Neuronal stem cell (in vitro differentiated cells): ENCODE results near the gene CCR4.
"Not testable (repeated sequence)": the region's sequence is repeated elsewhere in the genome, so short reads cannot be mapped to it uniquely, and the experiment has no call there.

Experiments used
- DNase-seq: peaks from one replicate; pipeline ENCODE4 v3.0.0-alpha.2; 2013; ENCODE audit warnings: low spot score
- H2AFZ ChIP-seq: one replicate; pipeline ENCODE4 v1.6.1; 2013; ENCODE audit warnings: mild to moderate bottlenecking, low read length, inconsistent platforms
- H2AK5ac ChIP-seq: 2 replicates; pipeline ENCODE4 v1.6.1; 2013; ENCODE audit warnings: low read depth, mild to moderate bottlenecking, inconsistent platforms, low read length, moderate library complexity, mixed read lengths
- H2BK120ac ChIP-seq: 2 replicates; pipeline ENCODE4 v1.6.1; 2013; ENCODE audit warnings: low read depth, mild to moderate bottlenecking, inconsistent platforms, low read length, moderate library complexity, mixed read lengths
- H2BK12ac ChIP-seq: one replicate; pipeline ENCODE4 v1.6.1; 2013; ENCODE audit warnings: low read length, inconsistent platforms
- H2BK15ac ChIP-seq: 2 replicates; pipeline ENCODE4 v1.6.1; 2013; ENCODE audit warnings: mild to moderate bottlenecking, low read length, inconsistent platforms, mixed read lengths
- H2BK5ac ChIP-seq: one replicate; pipeline ENCODE4 v1.6.1; 2013; ENCODE audit warnings: inconsistent platforms, mild to moderate bottlenecking, low read length, moderate library complexity
- H3K14ac ChIP-seq: one replicate; pipeline ENCODE4 v1.6.1; 2013; ENCODE audit warnings: low read length, inconsistent platforms
- H3K18ac ChIP-seq: 2 replicates; pipeline ENCODE4 v1.6.1; 2013; ENCODE audit warnings: low read length, inconsistent platforms
- H3K23ac ChIP-seq: 2 replicates; pipeline ENCODE4 v1.6.1; 2013; ENCODE audit warnings: low read depth, mild to moderate bottlenecking, mixed read lengths, low read length, inconsistent platforms; ENCODE audit not compliant: poor library complexity
- H3K27ac ChIP-seq: replicated peaks from 3 replicates; pipeline ENCODE4 v1.5.1; 2013; ENCODE audit warnings: low read length, inconsistent platforms
- H3K27me3 ChIP-seq, 3 experiments: 2 replicates each; pipeline ENCODE4 v1.6.1; 2013; ENCODE audit warnings: low read length in 3 of 3, mild to moderate bottlenecking in 2 of 3, inconsistent platforms in 1 of 3, low read depth in 1 of 3, mixed read lengths in 1 of 3, moderate library complexity in 1 of 3; ENCODE audit not compliant: control insufficient read depth in 3 of 3, insufficient read depth in 3 of 3
- H3K36me3 ChIP-seq, 2 donors: replicated peaks in 1 of 2; 2 replicates each; pipeline ENCODE4 v1.6.1; 2013; ENCODE audit warnings: low read length in 2 of 2; ENCODE audit not compliant: control insufficient read depth in 2 of 2, insufficient read depth in 2 of 2
- H3K4ac ChIP-seq: 2 replicates; pipeline ENCODE4 v1.6.1; 2013; ENCODE audit warnings: inconsistent platforms, mild to moderate bottlenecking, low read length, moderate library complexity
- H3K4me1 ChIP-seq, 2 donors: 1 replicate in 1 of 2; 2 replicates in 1 of 2; pipeline ENCODE4 v1.6.1; 2013; ENCODE audit warnings: low read length in 2 of 2, low read depth in 1 of 2; ENCODE audit not compliant: control insufficient read depth in 2 of 2, insufficient read depth in 1 of 2
- H3K4me2 ChIP-seq: one replicate; pipeline ENCODE4 v1.6.1; 2013; ENCODE audit warnings: mild to moderate bottlenecking, low read length, inconsistent platforms; ENCODE audit not compliant: insufficient read depth, poor library complexity, severe bottlenecking
- H3K4me3 ChIP-seq, 2 donors: 2 replicates each; pipeline ENCODE4 v1.5.1; 2013; ENCODE audit warnings: low read length in 2 of 2, mild to moderate bottlenecking in 2 of 2, inconsistent platforms in 1 of 2, moderate library complexity in 1 of 2
- H3K79me1 ChIP-seq: one replicate; pipeline ENCODE4 v1.6.1; 2013; ENCODE audit warnings: low read depth, mild to moderate bottlenecking, inconsistent platforms, low read length, moderate library complexity
- H3K9ac ChIP-seq: one replicate; pipeline ENCODE4 v1.6.1; 2013; ENCODE audit warnings: mild to moderate bottlenecking, low read depth, low read length, inconsistent platforms; ENCODE audit not compliant: poor library complexity
- H3K9me3 ChIP-seq, 2 donors: replicated peaks in 1 of 2; 2 replicates each; pipeline versions ENCODE3 to v1.6.1; 2013; ENCODE audit warnings: low read length in 2 of 2, mild to moderate bottlenecking in 2 of 2, inconsistent platforms in 1 of 2, low read depth in 1 of 2, mixed read lengths in 1 of 2, moderate library complexity in 1 of 2; ENCODE audit not compliant: control insufficient read depth in 2 of 2, insufficient read depth in 1 of 2
- H4K8ac ChIP-seq: one replicate; pipeline ENCODE4 v1.6.1; 2013; ENCODE audit warnings: low read depth, mild to moderate bottlenecking, inconsistent platforms, low read length, moderate library complexity
- H4K91ac ChIP-seq: one replicate; pipeline ENCODE4 v1.6.1; 2013; ENCODE audit warnings: low read length, low read depth, mild to moderate bottlenecking, inconsistent platforms; ENCODE audit not compliant: poor library complexity
- WGBS, 2 donors: extraction: QIAGEN DNeasy Blood & Tissue Kit; methylation state at CpG; one replicate each; pipeline ENCODE4 v1.1.7; 2013; ENCODE audit warnings: missing lambda C conversion rate in 2 of 2, mixed read lengths in 1 of 2; ENCODE audit not compliant: insufficient read length in 2 of 2, insufficient replicate concordance in 1 of 2; ENCODE audit errors: extremely low coverage in 2 of 2; 5-methylcytosine and 5-hydroxymethylcytosine counted together

Gene CCR4

GRCh38 chr3:32978331-32978730, 26.9 kb downstream of the CCR4 start:
- H4K8ac ChIP-seq: no peak overlapping the region
- no peaks in the 10 kb centered on the region for H3K36me3 ChIP-seq
- no peak overlapping the region for H3K4me2 ChIP-seq
- no peak overlapping the region for H2BK12ac ChIP-seq
- no peak overlapping the region for H3K4ac ChIP-seq
- no peak overlapping the region for H3K14ac ChIP-seq
- H3K4me1 ChIP-seq: no peaks in the 10 kb centered on the region
- no peak for DNase-seq
- H3K27me3 ChIP-seq: no peaks in the 10 kb centered on the region
- H2AK5ac ChIP-seq: no peak overlapping the region
- H2BK120ac ChIP-seq: no peak overlapping the region
- H2BK15ac ChIP-seq: no peak overlapping the region
- H3K23ac ChIP-seq: no peak overlapping the region
- no peaks in the 10 kb centered on the region for H3K9me3 ChIP-seq
- no peak overlapping the region for H3K27ac ChIP-seq
- no peaks in the 10 kb centered on the region for H3K79me1 ChIP-seq
- WGBS, 2 donors: no CpG with 5 or more reads among the region's 5 CpGs
- H4K91ac ChIP-seq: no peak overlapping the region
- H3K9ac ChIP-seq: no peak overlapping the region
- H2AFZ ChIP-seq: peak overlapping the region; percentile 24
- no peak overlapping the region for H3K18ac ChIP-seq
- H2BK5ac ChIP-seq: no peak overlapping the region
- H3K4me3 ChIP-seq: no peak overlapping the region

DNA sequence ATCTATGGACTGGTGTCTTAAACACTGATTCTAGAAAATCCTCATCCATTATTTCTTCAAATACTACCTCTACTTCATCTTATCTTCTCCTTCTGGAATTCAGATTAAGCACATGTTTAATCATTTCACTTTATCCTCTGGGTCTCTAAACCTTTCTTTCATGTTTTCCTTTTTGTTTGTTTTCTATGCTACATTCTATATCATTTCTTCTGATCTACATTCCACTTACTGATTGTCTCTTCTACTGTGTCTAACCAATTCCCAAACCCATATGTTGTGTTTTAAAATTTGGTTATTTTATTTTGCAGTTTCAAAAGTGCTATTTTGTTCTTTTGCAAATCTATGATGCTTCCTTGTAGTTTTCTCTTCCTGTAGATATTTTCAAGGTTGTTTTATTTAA, 31.7 kb downstream of the CCR4 start:
- no peak overlapping the region for H2BK12ac ChIP-seq
- no peak overlapping the region for H3K9ac ChIP-seq
- H4K8ac ChIP-seq: no peak overlapping the region
- H3K14ac ChIP-seq: no peak overlapping the region
- H3K4ac ChIP-seq: no peak overlapping the region
- H2BK15ac ChIP-seq: no peak overlapping the region
- H3K4me1 ChIP-seq: no peaks in the 10 kb centered on the region
- H3K18ac ChIP-seq: no peak overlapping the region
- no peaks in the 10 kb centered on the region for H3K9me3 ChIP-seq
- no peak overlapping the region for H3K4me2 ChIP-seq
- no peak overlapping the region for H4K91ac ChIP-seq
- H2AK5ac ChIP-seq: no peak overlapping the region
- H3K79me1 ChIP-seq: no peaks in the 10 kb centered on the region
- H2BK120ac ChIP-seq: no peak overlapping the region
- no peak overlapping the region for H3K4me3 ChIP-seq
- no peaks in the 10 kb centered on the region for H3K27me3 ChIP-seq
- H2AFZ ChIP-seq: no peak overlapping the region
- no peak overlapping the region for H3K27ac ChIP-seq
- DNase-seq: no peak
- H3K23ac ChIP-seq: no peak overlapping the region
- no peak overlapping the region for H2BK5ac ChIP-seq
- H3K36me3 ChIP-seq: no peaks in the 10 kb centered on the region

- H2BK120ac ChIP-seq, H2BK15ac ChIP-seq, H2BK12ac ChIP-seq, H3K27ac ChIP-seq, H3K18ac ChIP-seq, H3K4me3 ChIP-seq, H3K27me3 ChIP-seq, H4K8ac ChIP-seq, H3K4ac ChIP-seq, H3K9me3 ChIP-seq, H3K36me3 ChIP-seq, H3K4me2 ChIP-seq, H4K91ac ChIP-seq, H3K79me1 ChIP-seq, H2BK5ac ChIP-seq, H3K4me1 ChIP-seq, H2AK5ac ChIP-seq, DNase-seq, H2AFZ ChIP-seq, H3K23ac ChIP-seq, H3K9ac ChIP-seq, H3K14ac ChIP-seq: not testable (repeated sequence)
- WGBS, 2 donors: no CpG with 5 or more reads among the region's 3 CpGs
Measured at GRCh38 chr3:32984918-32985317, 33.5 kb downstream of the CCR4 start.

DNA sequence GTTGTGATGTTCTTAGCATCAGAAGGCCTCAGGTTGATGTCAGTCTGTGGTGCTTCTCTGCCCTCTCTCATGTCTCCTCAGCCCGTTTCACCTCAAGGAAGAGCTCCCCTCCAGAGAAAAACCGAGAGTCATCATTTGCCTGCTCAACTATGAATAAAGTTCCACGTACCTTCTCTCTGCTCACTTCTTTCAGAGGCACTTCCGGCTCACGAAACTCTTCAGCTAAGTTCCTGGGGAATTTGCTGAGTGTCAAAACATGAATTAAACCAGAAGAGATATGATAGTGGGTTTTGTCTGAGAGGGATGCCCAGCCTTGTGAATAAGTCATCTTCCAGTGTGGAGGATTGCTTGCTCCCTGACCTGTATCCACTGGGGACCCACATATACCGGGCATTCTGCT, 37.7 kb downstream of the CCR4 start:
- Histone ChIP-seq H2AK5ac (no peak overlapping the region), H2BK120ac (no peak overlapping the region), H2AFZ (no peak overlapping the region), H2BK5ac (no peak overlapping the region), H3K4me1 (no peaks in the 10 kb centered on the region), H3K27ac (no peak overlapping the region), H2BK12ac (no peak overlapping the region), H2BK15ac (no peak overlapping the region), H3K18ac (no peak overlapping the region), H3K36me3 (no peaks in the 10 kb centered on the region), H3K4ac (no peak overlapping the region), H3K4me3 (no peak overlapping the region), H4K8ac (no peak overlapping the region), H3K14ac (no peak overlapping the region), H3K9ac (no peak overlapping the region), H4K91ac (no peak overlapping the region), H3K4me2 (no peak overlapping the region), H3K27me3 (peaks cover 0 to 2% (median 0%) of the 10 kb centered on the region in 3 experiments), H3K23ac (no peak overlapping the region), H3K9me3 (no peaks in the 10 kb centered on the region), H3K79me1 (no peaks in the 10 kb centered on the region)
- DNase-seq: no peak
- WGBS, 2 donors: no CpG with 5 or more reads among the region's 6 CpGs
